ENCODE measurements around the gene KRT72. TPM values are rescaled to one million over a fixed set of nuclear protein-coding genes. Genes with fewer than 3 reads are reported as not detected.
"Not testable (repeated sequence)": the region's sequence is repeated elsewhere in the genome, so short reads cannot be mapped to it uniquely, and the experiment has no call there.

Gene KRT72
- total and polyA plus RNA-seq, 4 donors, result not detected

DNA sequence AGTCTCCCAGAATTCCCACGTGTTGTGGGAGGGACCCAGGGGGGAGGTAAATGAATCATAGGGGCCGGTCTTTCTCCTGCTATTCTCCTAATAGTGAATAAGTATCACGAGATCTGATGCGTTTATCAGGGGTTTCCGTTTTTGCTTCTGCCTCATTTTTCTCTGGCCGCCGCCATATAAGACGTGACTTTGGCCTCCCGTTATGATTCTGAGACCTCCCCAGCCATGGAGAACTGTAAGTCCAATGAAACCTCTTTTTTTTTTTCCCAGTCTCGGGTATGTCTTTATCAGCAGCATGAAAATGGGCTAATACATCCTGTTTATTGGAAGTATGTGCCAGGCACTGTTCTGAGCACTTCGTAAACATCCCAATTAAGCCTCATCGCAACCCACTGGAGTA, 788 bp downstream of the KRT72 start:
- Histone ChIP-seq H3K9ac (ENCODE audit: low read depth in 1 of 2, low read length in 2 of 2) (no peak overlapping the region), H3K4me1 (ENCODE audit: control insufficient read depth in 4 of 4, insufficient read depth in 4 of 4, low read length in 3 of 4) (no peaks in the 10 kb centered on the region), H3K36me3 (ENCODE audit: control insufficient read depth in 4 of 4, insufficient read depth in 3 of 4, low read depth in 1 of 4, low read length in 3 of 4) (no peaks in the 10 kb centered on the region), H3K27ac (ENCODE audit: low read depth in 1 of 2, low read length in 2 of 2) (no peak overlapping the region), H3K27me3 (ENCODE audit: control insufficient read depth in 4 of 4, insufficient read depth in 4 of 4, low read length in 3 of 4) (peaks cover 0 to 7% (median 1%) of the 10 kb centered on the region in 4 donors), H3K9me3 (ENCODE audit: control insufficient read depth in 4 of 4, low read length in 3 of 4) (no peaks in the 10 kb centered on the region), H3K4me3 (ENCODE audit: low read depth in 1 of 3, low read length in 3 of 3) (no peak overlapping the region)
- TF ChIP-seq TAF1 (conservative IDR thresholded peaks at IDR 0.05), result no peak
- TF ChIP-seq, protein P1, sequence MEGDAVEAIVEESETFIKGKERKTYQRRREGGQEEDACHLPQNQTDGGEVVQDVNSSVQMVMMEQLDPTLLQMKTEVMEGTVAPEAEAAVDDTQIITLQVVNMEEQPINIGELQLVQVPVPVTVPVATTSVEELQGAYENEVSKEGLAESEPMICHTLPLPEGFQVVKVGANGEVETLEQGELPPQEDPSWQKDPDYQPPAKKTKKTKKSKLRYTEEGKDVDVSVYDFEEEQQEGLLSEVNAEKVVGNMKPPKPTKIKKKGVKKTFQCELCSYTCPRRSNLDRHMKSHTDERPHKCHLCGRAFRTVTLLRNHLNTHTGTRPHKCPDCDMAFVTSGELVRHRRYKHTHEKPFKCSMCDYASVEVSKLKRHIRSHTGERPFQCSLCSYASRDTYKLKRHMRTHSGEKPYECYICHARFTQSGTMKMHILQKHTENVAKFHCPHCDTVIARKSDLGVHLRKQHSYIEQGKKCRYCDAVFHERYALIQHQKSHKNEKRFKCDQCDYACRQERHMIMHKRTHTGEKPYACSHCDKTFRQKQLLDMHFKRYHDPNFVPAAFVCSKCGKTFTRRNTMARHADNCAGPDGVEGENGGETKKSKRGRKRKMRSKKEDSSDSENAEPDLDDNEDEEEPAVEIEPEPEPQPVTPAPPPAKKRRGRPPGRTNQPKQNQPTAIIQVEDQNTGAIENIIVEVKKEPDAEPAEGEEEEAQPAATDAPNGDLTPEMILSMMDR (IDR thresholded peaks at IDR 0.05; ENCODE audit: low read depth, low read length, missing input control), result no peak
- WGBS, result 83% methylated on average over 12 of the region's 12 CpGs
- DNase-seq (ENCODE audit: low spot score), result no peak

- H3K27ac ChIP-seq (ENCODE audit: low read depth in 1 of 2, low read length in 2 of 2), result no peak overlapping the region
- 54% methylated on average over 2 of the region's 2 CpGs for WGBS
- H3K4me1 ChIP-seq (ENCODE audit: control insufficient read depth in 4 of 4, insufficient read depth in 4 of 4, low read length in 3 of 4), result no peaks in the 10 kb centered on the region
- no peak for DNase-seq (ENCODE audit: low spot score)
- no peak overlapping the region for H3K4me3 ChIP-seq (ENCODE audit: low read depth in 1 of 3, low read length in 3 of 3)
- no peak overlapping the region for H3K9ac ChIP-seq (ENCODE audit: low read depth in 1 of 2, low read length in 2 of 2)
- no peaks in the 10 kb centered on the region for H3K36me3 ChIP-seq (ENCODE audit: control insufficient read depth in 4 of 4, insufficient read depth in 3 of 4, low read depth in 1 of 4, low read length in 3 of 4)
- H3K9me3 ChIP-seq (ENCODE audit: control insufficient read depth in 4 of 4, low read length in 3 of 4), result no peaks in the 10 kb centered on the region
- H3K27me3 ChIP-seq (ENCODE audit: control insufficient read depth in 4 of 4, insufficient read depth in 4 of 4, low read length in 3 of 4), result peaks cover 0 to 7% (median 1%) of the 10 kb centered on the region in 4 donors
- TF ChIP-seq EGR1 (IDR thresholded peaks at IDR 0.05; ENCODE audit: low read depth in 2 of 2), result no peak
- no peak for TF ChIP-seq REST (IDR thresholded peaks at IDR 0.05)
These were observed 1.2 kb downstream of the KRT72 start for GRCh38 chr12:52600071-52600470.

- Histone ChIP-seq H3K36me3 (ENCODE audit: control insufficient read depth in 4 of 4, insufficient read depth in 3 of 4, low read depth in 1 of 4, low read length in 3 of 4) (no peaks in the 10 kb centered on the region), H3K27me3 (ENCODE audit: control insufficient read depth in 4 of 4, insufficient read depth in 4 of 4, low read length in 3 of 4) (peaks cover 0 to 7% (median 1%) of the 10 kb centered on the region in 4 donors), H3K4me3 (ENCODE audit: low read depth in 1 of 3, low read length in 3 of 3) (no peak overlapping the region), H3K9me3 (ENCODE audit: control insufficient read depth in 4 of 4, low read length in 3 of 4) (no peaks in the 10 kb centered on the region), H3K27ac (ENCODE audit: low read depth in 1 of 2, low read length in 2 of 2) (no peak overlapping the region), H3K4me1 (ENCODE audit: control insufficient read depth in 4 of 4, insufficient read depth in 4 of 4, low read length in 3 of 4) (no peaks in the 10 kb centered on the region), H3K9ac (ENCODE audit: low read depth in 1 of 2, low read length in 2 of 2) (no peak overlapping the region)
- TF ChIP-seq TAF1 (conservative IDR thresholded peaks at IDR 0.05), result no peak
- WGBS, result 83% methylated on average over 5 of the region's 5 CpGs
- DNase-seq (ENCODE audit: low spot score), result no peak
These were observed 2.3 kb downstream of the KRT72 start for GRCh38 chr12:52598966-52599365.

DNA sequence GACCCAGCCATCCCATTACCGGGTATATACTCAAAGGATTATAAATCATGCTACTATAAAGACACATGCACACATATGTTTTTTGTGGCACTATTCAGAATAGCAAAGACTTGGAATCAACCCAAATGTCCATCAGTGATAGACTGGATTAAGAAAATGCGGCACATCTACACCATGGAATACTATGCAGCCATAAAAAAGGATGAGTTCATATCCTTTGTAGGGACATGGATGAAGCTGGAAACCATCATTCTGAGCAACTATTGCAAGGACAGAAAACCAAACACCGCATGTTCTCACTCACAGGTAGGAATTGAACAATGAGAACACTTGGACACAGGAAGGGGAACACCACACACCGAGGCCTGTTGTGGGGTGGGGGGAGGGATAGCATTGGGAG, 7.0 kb downstream of the KRT72 start:
- not testable (repeated sequence) for H3K9me3 ChIP-seq (ENCODE audit: control insufficient read depth in 4 of 4, low read length in 3 of 4); DNase-seq (ENCODE audit: low spot score); H3K4me1 ChIP-seq (ENCODE audit: control insufficient read depth in 4 of 4, insufficient read depth in 4 of 4, low read length in 3 of 4); H3K27me3 ChIP-seq (ENCODE audit: control insufficient read depth in 4 of 4, insufficient read depth in 4 of 4, low read length in 3 of 4); H3K27ac ChIP-seq (ENCODE audit: low read depth in 1 of 2, low read length in 2 of 2); H3K36me3 ChIP-seq (ENCODE audit: control insufficient read depth in 4 of 4, insufficient read depth in 3 of 4, low read depth in 1 of 4, low read length in 3 of 4); H3K4me3 ChIP-seq (ENCODE audit: low read depth in 1 of 3, low read length in 3 of 3); H3K9ac ChIP-seq (ENCODE audit: low read depth in 1 of 2, low read length in 2 of 2)
- WGBS, result 89% methylated on average over 4 of the region's 4 CpGs

Measured in liver (tissue), 9 donors.